SU-DHL-6 (cell line): ENCODE data around the gene SLC38A3.

Experiments used
- CTCF ChIP-seq: fragments of 200-600 bp; sonication (generic); IDR thresholded peaks from one replicate; pipeline ENCODE4 v1.5.1; 2017; ENCODE audit warnings: antibody characterized with exemption, mild to moderate bottlenecking, low read length, moderate library complexity; ENCODE audit not compliant: insufficient read depth, poor library complexity, severe bottlenecking
- EZH2phosphoT487 ChIP-seq: fragments of 200-600 bp; sonication (generic), shearing (Covaris generic); conservative IDR thresholded peaks from 2 replicates; pipeline ENCODE4 v1.6.1; 2018; ENCODE audit warnings: mild to moderate bottlenecking, antibody characterized with exemption, low read length, moderate library complexity, mixed read lengths

- TF ChIP-seq CTCF (no peak), EZH2phosphoT487 (no peak)
Measured at GRCh38 chr3:50237133-50237651, 32.1 kb downstream of the SLC38A3 start.
